Neural progenitor cell (in vitro differentiated cells): ENCODE results near the gene USP25. TPM values are rescaled to one million over a fixed set of nuclear protein-coding genes. Genes with fewer than 3 reads are reported as not detected.

ENCODE experiments used
- DNase-seq: peaks from one replicate; pipeline ENCODE4 v3.0.0-alpha.2; 2016; ENCODE audit warnings: low spot score
- H2AFZ ChIP-seq: fragments of 200-600 bp; sonication (generic); replicated peaks from 2 replicates; pipeline ENCODE4 v1.6.1; 2016; ENCODE audit warnings: antibody characterized with exemption
- H3F3A ChIP-seq: fragments of 200-600 bp; sonication (generic); 2 replicates; pipeline ENCODE4 v1.6.1; 2016; ENCODE audit warnings: antibody characterized with exemption, low read depth
- H3K27ac ChIP-seq: fragments of 200-600 bp; sonication (generic); 2 replicates; pipeline ENCODE4 v1.5.1; 2016; ENCODE audit warnings: mild to moderate bottlenecking
- H3K27me3 ChIP-seq: fragments of 200-600 bp; sonication (generic); 2 replicates; pipeline ENCODE4 v1.6.1; 2016; ENCODE audit warnings: mild to moderate bottlenecking, moderate library complexity
- H3K36me3 ChIP-seq: fragments of 200-600 bp; sonication (generic); 2 replicates; pipeline ENCODE4 v1.5.1; 2016
- H3K4me1 ChIP-seq: fragments of 200-600 bp; sonication (generic); 2 replicates; pipeline ENCODE4 v1.6.1; 2016; ENCODE audit warnings: mixed run types
- H3K4me2 ChIP-seq: fragments of 200-600 bp; sonication (generic); 2 replicates; pipeline ENCODE4 v1.6.1; 2016
- H3K4me3 ChIP-seq: fragments of 200-600 bp; sonication (generic); 2 replicates; pipeline ENCODE4 v1.5.1; 2016
- H3K79me2 ChIP-seq: fragments of 200-600 bp; sonication (generic); 2 replicates; pipeline ENCODE4 v1.6.1; 2016; ENCODE audit warnings: low read depth
- H3K9ac ChIP-seq: fragments of 200-600 bp; sonication (generic); 2 replicates; pipeline ENCODE4 v1.6.1; 2016
- H3K9me3 ChIP-seq: fragments of 200-600 bp; sonication (generic); 2 replicates; pipeline ENCODE4 v1.5.1; 2016; ENCODE audit warnings: low read depth
- H4K20me1 ChIP-seq: fragments of 200-600 bp; sonication (generic); 2 replicates; pipeline ENCODE4 v1.6.1; 2016; ENCODE audit warnings: low read depth
- H3K27ac Mint-ChIP-seq: 3 replicates; pipeline ENCODE4 v1.8.0; 2021; ENCODE audit warnings: mixed read lengths
- H3K27me3 Mint-ChIP-seq: 2 replicates; pipeline ENCODE4 v1.8.0; 2022; ENCODE audit warnings: low read depth, mild to moderate bottlenecking, inconsistent platforms, moderate library complexity, mixed read lengths; ENCODE audit not compliant: insufficient read depth
- H3K36me3 Mint-ChIP-seq: 3 replicates; pipeline ENCODE4 v1.8.0; 2021; ENCODE audit warnings: mixed read lengths
- H3K4me1 Mint-ChIP-seq: 3 replicates; pipeline ENCODE4 v1.8.0; 2021; ENCODE audit warnings: mixed read lengths
- H3K4me3 Mint-ChIP-seq: 3 replicates; pipeline ENCODE4 v1.8.0; 2021; ENCODE audit warnings: mild to moderate bottlenecking, moderate library complexity, mixed read lengths
- H3K9me3 Mint-ChIP-seq: 3 replicates; pipeline ENCODE4 v1.8.0; 2020; ENCODE audit warnings: mixed read lengths
- CTCF ChIP-seq: fragments of 200-600 bp; sonication (generic); IDR thresholded peaks from 2 replicates; pipeline ENCODE4 v1.5.1; 2017; ENCODE audit warnings: antibody characterized with exemption, mild to moderate bottlenecking
- EZH2 ChIP-seq: fragments of 200-600 bp; sonication (generic); IDR thresholded peaks from 2 replicates; pipeline ENCODE4 v1.6.1; 2017; ENCODE audit warnings: antibody characterized with exemption, mild to moderate bottlenecking, moderate library complexity
- EZH2phosphoT487 ChIP-seq: fragments of 200-600 bp; sonication (generic); IDR thresholded peaks from 2 replicates; pipeline ENCODE4 v1.6.1; 2017; ENCODE audit warnings: antibody characterized with exemption
- total RNA-seq: library from RNA; depleted of rRNA; stranded (reverse); fragments of >200 nt; gene quantifications from 2 replicates; pipeline ENCODE4 v1.2.3, GENCODE V29; 2015; ENCODE audit warnings: low replicate concordance

USP25 gene
- total RNA-seq, 1 donor from 2014 or later = 36.4 TPM

GRCh38 chr21:15840406-15840805 is 110.6 kb downstream of the USP25 start:
- no peaks in the 10 kb centered on the region for H3K9me3 Mint-ChIP-seq
- Histone ChIP-seq H3F3A (no peaks in the 10 kb centered on the region), H3K36me3 (peaks cover 6% of the 10 kb centered on the region), H3K9me3 (no peaks in the 10 kb centered on the region), H3K9ac (no peak overlapping the region), H4K20me1 (no peaks in the 10 kb centered on the region), H3K27me3 (no peaks in the 10 kb centered on the region), H2AFZ (no peak overlapping the region), H3K4me3 (no peak overlapping the region), H3K79me2 (no peaks in the 10 kb centered on the region), H3K27ac (no peak overlapping the region), H3K4me2 (no peak overlapping the region), H3K4me1 (peaks cover 3% of the 10 kb centered on the region)
- H3K36me3 Mint-ChIP-seq = peaks cover 7% of the 10 kb centered on the region
- no peak for DNase-seq
- H3K4me1 Mint-ChIP-seq = no peaks in the 10 kb centered on the region
- no peak for TF ChIP-seq EZH2phosphoT487
- TF ChIP-seq CTCF = no peak
- TF ChIP-seq EZH2 = no peak
- no peak overlapping the region for H3K4me3 Mint-ChIP-seq
- H3K27me3 Mint-ChIP-seq = no peaks in the 10 kb centered on the region
- no peak overlapping the region for H3K27ac Mint-ChIP-seq

- Histone ChIP-seq H3K36me3 (peaks cover 6% of the 10 kb centered on the region), H3K9ac (no peak overlapping the region), H3K4me3 (no peak overlapping the region), H3K4me1 (peaks cover 3% of the 10 kb centered on the region), H3K27ac (no peak overlapping the region), H4K20me1 (no peaks in the 10 kb centered on the region), H3K79me2 (no peaks in the 10 kb centered on the region), H3F3A (no peaks in the 10 kb centered on the region), H3K4me2 (no peak overlapping the region), H3K27me3 (no peaks in the 10 kb centered on the region), H3K9me3 (no peaks in the 10 kb centered on the region), H2AFZ (no peak overlapping the region)
- no peak for DNase-seq
- Mint-ChIP-seq H3K27me3 (no peaks in the 10 kb centered on the region), H3K4me3 (no peak overlapping the region), H3K36me3 (peaks cover 9% of the 10 kb centered on the region), H3K27ac (no peak overlapping the region), H3K9me3 (no peaks in the 10 kb centered on the region), H3K4me1 (no peaks in the 10 kb centered on the region)
- TF ChIP-seq EZH2 (no peak), CTCF (no peak)
These were observed 112.2 kb downstream of the USP25 start for GRCh38 chr21:15841856-15842564.

- Histone ChIP-seq H3F3A (no peaks in the 10 kb centered on the region), H3K9ac (no peak overlapping the region), H3K4me2 (no peak overlapping the region), H3K36me3 (peaks cover 6% of the 10 kb centered on the region), H3K9me3 (no peaks in the 10 kb centered on the region), H2AFZ (no peak overlapping the region), H3K4me3 (no peak overlapping the region), H3K27ac (no peak overlapping the region), H4K20me1 (no peaks in the 10 kb centered on the region), H3K4me1 (peaks cover 3% of the 10 kb centered on the region), H3K27me3 (no peaks in the 10 kb centered on the region), H3K79me2 (no peaks in the 10 kb centered on the region)
- Mint-ChIP-seq H3K27ac (no peak overlapping the region), H3K9me3 (no peaks in the 10 kb centered on the region), H3K36me3 (peaks cover 7% of the 10 kb centered on the region), H3K4me1 (no peaks in the 10 kb centered on the region), H3K27me3 (no peaks in the 10 kb centered on the region), H3K4me3 (no peak overlapping the region)
- DNase-seq = no peak
- TF ChIP-seq EZH2phosphoT487 (no peak), CTCF (no peak), EZH2 (no peak)
These were observed 112.7 kb downstream of the USP25 start for GRCh38 chr21:15842565-15842880.
